WERI-Rb-1 (cell line): ENCODE data around the gene HSD11B2.

Experiments used
- DNase-seq: peaks from one replicate; pipeline ENCODE4 v3.0.0-alpha.2; 2020
- H3K27ac ChIP-seq: fragments of 250-450 bp; sonication (Bioruptor Pico); 2 replicates; pipeline ENCODE4 v1.5.1; 2020; ENCODE audit warnings: mild to moderate bottlenecking, moderate library complexity
- H3K27me3 ChIP-seq: fragments of 250-450 bp; sonication (Bioruptor Pico); 2 replicates; pipeline ENCODE4 v1.5.1; 2021; ENCODE audit warnings: mild to moderate bottlenecking, low read depth, moderate library complexity; ENCODE audit not compliant: insufficient read depth, severe bottlenecking
- H3K36me3 ChIP-seq: fragments of 250-450 bp; sonication (Bioruptor Pico); 2 replicates; pipeline ENCODE4 v1.5.1; 2020; ENCODE audit warnings: mild to moderate bottlenecking, moderate library complexity
- H3K4me3 ChIP-seq: 2 replicates; pipeline ENCODE4 v1.5.1; 2011; ENCODE audit warnings: low read depth, mild to moderate bottlenecking, control low read depth, low read length
- H3K9me3 ChIP-seq: fragments of 250-450 bp; sonication (Bioruptor Pico); 2 replicates; pipeline ENCODE4 v1.5.1; 2021; ENCODE audit warnings: mild to moderate bottlenecking, moderate library complexity; ENCODE audit not compliant: severe bottlenecking
- TF ChIP-seq, protein P1 (sequence below): IDR thresholded peaks from 2 replicates; pipeline ENCODE4 v1.5.1; 2011; ENCODE audit warnings: low read depth, mild to moderate bottlenecking, control low read depth, inconsistent platforms, low read length

Gene HSD11B2

GRCh38 chr16:67417333-67418061 is 13.4 kb upstream of the HSD11B2 start:
- no peaks in the 10 kb centered on the region for H3K9me3 ChIP-seq

DNA sequence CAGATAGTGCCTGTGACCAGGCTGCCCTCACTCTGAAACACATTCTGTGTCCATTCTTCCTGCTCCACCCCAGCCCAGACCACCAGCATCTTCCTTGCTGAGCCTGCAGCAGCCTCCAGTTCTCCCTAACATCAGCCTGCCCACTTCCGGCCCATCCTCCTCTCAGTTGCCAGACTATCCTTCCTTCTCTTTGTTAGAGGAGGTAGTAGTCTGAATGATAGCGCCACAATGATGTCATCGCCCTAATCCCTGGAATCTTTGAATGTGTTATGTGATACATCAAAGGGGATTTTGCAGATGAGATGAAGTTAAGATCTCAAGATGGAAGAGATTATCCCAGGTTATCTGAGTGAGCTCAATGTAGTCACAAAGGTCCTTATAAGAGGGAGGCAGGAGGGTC is 11.4 kb upstream of the HSD11B2 start:
- H3K36me3 ChIP-seq, result no peaks in the 10 kb centered on the region; the same call in 1 of the 2 replicates
- H3K9me3 ChIP-seq, result no peaks in the 10 kb centered on the region
- no peaks in the 10 kb centered on the region for H3K27me3 ChIP-seq
- H3K4me3 ChIP-seq, result no peak overlapping the region
- DNase-seq, result peak; percentile 84
- H3K27ac ChIP-seq, result peak overlapping the region; percentile 43
- TF ChIP-seq, protein P1, sequence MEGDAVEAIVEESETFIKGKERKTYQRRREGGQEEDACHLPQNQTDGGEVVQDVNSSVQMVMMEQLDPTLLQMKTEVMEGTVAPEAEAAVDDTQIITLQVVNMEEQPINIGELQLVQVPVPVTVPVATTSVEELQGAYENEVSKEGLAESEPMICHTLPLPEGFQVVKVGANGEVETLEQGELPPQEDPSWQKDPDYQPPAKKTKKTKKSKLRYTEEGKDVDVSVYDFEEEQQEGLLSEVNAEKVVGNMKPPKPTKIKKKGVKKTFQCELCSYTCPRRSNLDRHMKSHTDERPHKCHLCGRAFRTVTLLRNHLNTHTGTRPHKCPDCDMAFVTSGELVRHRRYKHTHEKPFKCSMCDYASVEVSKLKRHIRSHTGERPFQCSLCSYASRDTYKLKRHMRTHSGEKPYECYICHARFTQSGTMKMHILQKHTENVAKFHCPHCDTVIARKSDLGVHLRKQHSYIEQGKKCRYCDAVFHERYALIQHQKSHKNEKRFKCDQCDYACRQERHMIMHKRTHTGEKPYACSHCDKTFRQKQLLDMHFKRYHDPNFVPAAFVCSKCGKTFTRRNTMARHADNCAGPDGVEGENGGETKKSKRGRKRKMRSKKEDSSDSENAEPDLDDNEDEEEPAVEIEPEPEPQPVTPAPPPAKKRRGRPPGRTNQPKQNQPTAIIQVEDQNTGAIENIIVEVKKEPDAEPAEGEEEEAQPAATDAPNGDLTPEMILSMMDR, result no peak

More at GRCh38 chr16:67417333-67418061, 13.4 kb upstream of the HSD11B2 start:
- Histone ChIP-seq H3K36me3 (no peaks in the 10 kb centered on the region; the same call in 1 of the 2 replicates), H3K27me3 (no peaks in the 10 kb centered on the region), H3K27ac (no peak overlapping the region), H3K4me3 (no peak overlapping the region)
- no peak for DNase-seq
- TF ChIP-seq, protein P1, result no peak

DNA sequence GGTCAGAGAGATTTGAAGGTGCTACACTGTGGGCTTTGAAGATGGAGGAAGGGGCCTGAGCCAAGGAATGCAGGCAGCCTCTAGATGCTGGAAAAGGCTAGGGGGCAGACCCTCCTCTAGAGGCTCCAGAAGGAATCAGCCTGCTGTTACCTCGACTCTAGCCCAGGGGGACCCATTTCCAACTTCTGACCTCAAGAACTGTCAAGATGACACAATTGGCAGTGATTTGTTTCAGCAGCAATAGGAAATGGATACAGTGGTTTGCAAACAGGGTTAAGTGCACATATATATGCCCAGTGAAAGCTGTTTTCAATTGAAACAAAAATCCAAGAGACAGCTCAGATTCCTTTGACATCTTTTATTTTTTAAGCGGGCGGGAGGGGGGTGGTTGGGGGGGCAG is 11.0 kb upstream of the HSD11B2 start:
- DNase-seq, result no peak
- no peaks in the 10 kb centered on the region for H3K9me3 ChIP-seq
- no peaks in the 10 kb centered on the region for H3K36me3 ChIP-seq
- H3K27ac ChIP-seq, result peak overlapping the region; percentile 17; the same call in 1 of the 2 replicates
- TF ChIP-seq, protein P1, result 0 out of 2 replicates have a peak, but pooled peaks have one; percentile 36
- no peak overlapping the region for H3K4me3 ChIP-seq
- H3K27me3 ChIP-seq, result no peaks in the 10 kb centered on the region

DNA sequence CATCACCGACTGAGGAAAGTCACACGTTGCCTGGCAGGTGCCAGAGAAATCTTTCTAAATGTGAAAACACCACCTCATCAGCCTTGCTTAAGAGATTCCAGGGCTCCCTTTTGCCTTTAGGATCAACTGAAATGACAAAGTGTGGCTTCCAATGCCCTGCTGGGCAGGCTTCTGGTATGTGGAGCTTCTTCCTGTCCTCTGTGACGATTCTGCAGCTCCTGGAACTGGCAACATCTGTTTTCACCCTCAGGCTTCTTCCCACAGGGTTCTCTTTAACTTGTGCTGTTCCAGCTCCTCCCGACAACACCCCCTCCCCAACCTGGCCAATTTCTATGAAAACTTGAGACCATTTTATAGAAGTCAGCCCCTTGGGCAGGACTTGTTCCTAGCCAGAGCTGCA is 9.9 kb upstream of the HSD11B2 start:
- Histone ChIP-seq H3K27ac (no peak overlapping the region), H3K27me3 (no peaks in the 10 kb centered on the region), H3K9me3 (no peaks in the 10 kb centered on the region), H3K36me3 (no peaks in the 10 kb centered on the region), H3K4me3 (no peak overlapping the region)
- no peak for DNase-seq
- TF ChIP-seq, protein P1, result no peak

- no peak overlapping the region for H3K4me3 ChIP-seq
- TF ChIP-seq, protein P1, result no peak
- DNase-seq, result no peak
- H3K27ac ChIP-seq, result no peak overlapping the region
- no peaks in the 10 kb centered on the region for H3K27me3 ChIP-seq
- no peaks in the 10 kb centered on the region for H3K36me3 ChIP-seq
- no peaks in the 10 kb centered on the region for H3K9me3 ChIP-seq
Observed at GRCh38 chr16:67423015-67423414, 7.9 kb upstream of the HSD11B2 start.
